GM23338 (cell line): Measurements from ENCODE around the gene SPOUT1.

ENCODE experiments used
- CTCF ChIP-seq, 2 experiments: fragments of 200-600 bp in 1 of 2; sonication (generic) in 1 of 2; conservative IDR thresholded peaks; 2 replicates each; pipeline versions ENCODE4 v1.5.1 to v1.6.1; 2016 to 2017; ENCODE audit warnings: antibody characterized with exemption in 2 of 2, low read depth in 2 of 2, mild to moderate bottlenecking in 2 of 2, moderate library complexity in 1 of 2
- EZH2 ChIP-seq: fragments of 200-600 bp; sonication (generic); IDR thresholded peaks from one replicate; pipeline ENCODE4 v1.8.0; 2017; ENCODE audit warnings: antibody characterized with exemption, mild to moderate bottlenecking, low read depth; ENCODE audit not compliant: unreplicated experiment
- EZH2phosphoT487 ChIP-seq: fragments of 200-600 bp; sonication (generic); IDR thresholded peaks from one replicate; pipeline ENCODE4 v1.8.1; 2018; ENCODE audit warnings: antibody characterized with exemption; ENCODE audit not compliant: unreplicated experiment
- POLR2AphosphoS5 ChIP-seq: IDR thresholded peaks from 2 replicates; pipeline ENCODE4 v1.6.1; 2016; ENCODE audit warnings: antibody characterized with exemption, low read depth

- TF ChIP-seq POLR2AphosphoS5 (no peak), EZH2 (no peak), CTCF (conservative IDR thresholded peaks at IDR 0.05; ENCODE audit: low read depth in 2 of 2) (no peak), EZH2phosphoT487 (no peak)
Measured at GRCh38 chr9:128810873-128811272, 18.7 kb downstream of the SPOUT1 start.
